Measurements from ENCODE around the gene TXNDC11. TPM values are rescaled to one million over a fixed set of nuclear protein-coding genes. Genes with fewer than 3 reads are reported as not detected.
"Not testable (repeated sequence)": the region's sequence is repeated elsewhere in the genome, so short reads cannot be mapped to it uniquely, and the experiment has no call there.

Gene TXNDC11
- 18.8 and 19.4 TPM in 2 replicates for total RNA-seq (2014; rRNA removed; shearing (Covaris generic))

GRCh38 chr16:11742536-11743307, at the start of gene TXNDC11:
Gene TXNDC11 (minus strand): TSS chr16:11742857. CDS start chr16:11742730, 127 bp downstream.
- DNase-seq, result peak; percentile 98
- peaks cover 4% of the 10 kb centered on the region; the same call in 1 of the 2 replicates for H3K36me3 ChIP-seq
- no peaks in the 10 kb centered on the region for H3K9me3 ChIP-seq (replicated peaks)

GRCh38 chr16:11791144-11791828, 48.6 kb upstream of the TXNDC11 start:
- no peak for DNase-seq
- H3K27ac ChIP-seq, result no peak overlapping the region
- peaks cover 16% of the 10 kb centered on the region for H3K4me1 ChIP-seq
- no peaks in the 10 kb centered on the region for H3K27me3 ChIP-seq
- H3K9me3 ChIP-seq (replicated peaks), result no peaks in the 10 kb centered on the region
- H3K36me3 ChIP-seq, result peaks cover 18% of the 10 kb centered on the region
- no peak overlapping the region for H3K4me3 ChIP-seq

More at GRCh38 chr16:11742536-11743307, at the start of gene TXNDC11:
- H3K4me3 ChIP-seq, result peak within 1 kb of the TSS; percentile 84
- H3K27ac ChIP-seq, result peak within 1 kb of the TSS; percentile 63
- H3K27me3 ChIP-seq, result no peaks in the 10 kb centered on the region
- H3K4me1 ChIP-seq, result peaks cover 9% of the 10 kb centered on the region

GRCh38 chr16:11788914-11789313, 46.3 kb upstream of the TXNDC11 start:
- no peaks in the 10 kb centered on the region for H3K27me3 ChIP-seq
- peaks cover 18% of the 10 kb centered on the region for H3K4me1 ChIP-seq
- peaks cover 5% of the 10 kb centered on the region; the same call in 1 of the 2 replicates for H3K36me3 ChIP-seq
- H3K27ac ChIP-seq, result no peak overlapping the region
- no peak overlapping the region for H3K4me3 ChIP-seq
- H3K9me3 ChIP-seq (replicated peaks), result no peaks in the 10 kb centered on the region
- no peak for DNase-seq

- DNase-seq; H3K27ac ChIP-seq; H3K36me3 ChIP-seq; H3K9me3 ChIP-seq (replicated peaks); H3K4me3 ChIP-seq; H3K27me3 ChIP-seq: not testable (repeated sequence)
- H3K4me1 ChIP-seq, result peaks cover 34% of the 10 kb centered on the region
Observed at GRCh38 chr16:11784980-11785599, 42.4 kb upstream of the TXNDC11 start.

GRCh38 chr16:11784381-11784780, 41.7 kb upstream of the TXNDC11 start:
- H3K27ac ChIP-seq; H3K27me3 ChIP-seq; H3K9me3 ChIP-seq (replicated peaks); H3K4me3 ChIP-seq; DNase-seq: not testable (repeated sequence)
- Histone ChIP-seq H3K36me3 (peaks cover 11% of the 10 kb centered on the region), H3K4me1 (peaks cover 34% of the 10 kb centered on the region)

- H3K4me1 ChIP-seq, result peaks cover 34% of the 10 kb centered on the region
Observed at GRCh38 chr16:11784038-11784369, 41.3 kb upstream of the TXNDC11 start.

GRCh38 chr16:11783319-11784037, 40.8 kb upstream of the TXNDC11 start:
- Histone ChIP-seq H3K9me3 (replicated peaks) (no peaks in the 10 kb centered on the region), H3K36me3 (peaks cover 18% of the 10 kb centered on the region), H3K4me3 (peak overlapping the region; percentile 2; the same call in 1 of the 2 replicates), H3K27me3 (no peaks in the 10 kb centered on the region), H3K4me1 (peaks cover 34% of the 10 kb centered on the region), H3K27ac (peak overlapping the region; percentile 95)
- DNase-seq, result no peak

More at GRCh38 chr16:11784038-11784369, 41.3 kb upstream of the TXNDC11 start:
- Histone ChIP-seq H3K27me3 (no peaks in the 10 kb centered on the region), H3K9me3 (replicated peaks) (no peaks in the 10 kb centered on the region), H3K27ac (peak overlapping the region; percentile 95), H3K36me3 (peaks cover 15% of the 10 kb centered on the region), H3K4me3 (no peak overlapping the region)
- DNase-seq, result no peak

GRCh38 chr16:11781773-11782172, 39.1 kb upstream of the TXNDC11 start:
- Histone ChIP-seq H3K36me3 (peaks cover 22% of the 10 kb centered on the region), H3K4me3 (peak overlapping the region; percentile 5), H3K27me3 (no peaks in the 10 kb centered on the region), H3K27ac (peak overlapping the region; percentile 95), H3K9me3 (replicated peaks) (no peaks in the 10 kb centered on the region), H3K4me1 (peaks cover 34% of the 10 kb centered on the region)
- peak; percentile 81 to 90 for DNase-seq

- peaks cover 34% of the 10 kb centered on the region for H3K4me1 ChIP-seq
- H3K4me3 ChIP-seq, result no peak overlapping the region
- DNase-seq, result peak in 1 of 2 experiments; percentile 51
- H3K27me3 ChIP-seq, result no peaks in the 10 kb centered on the region
- H3K36me3 ChIP-seq, result peaks cover 28% of the 10 kb centered on the region
- H3K9me3 ChIP-seq (replicated peaks), result no peaks in the 10 kb centered on the region
- H3K27ac ChIP-seq, result peak overlapping the region; percentile 95
Observed at GRCh38 chr16:11780991-11781680, 38.5 kb upstream of the TXNDC11 start.

GRCh38 chr16:11779074-11779473, 36.4 kb upstream of the TXNDC11 start:
- DNase-seq, result no peak
- Histone ChIP-seq H3K27me3 (no peaks in the 10 kb centered on the region), H3K4me1 (peaks cover 34% of the 10 kb centered on the region), H3K27ac (no peak overlapping the region), H3K9me3 (replicated peaks) (no peaks in the 10 kb centered on the region), H3K4me3 (no peak overlapping the region), H3K36me3 (peaks cover 42% of the 10 kb centered on the region)

GRCh38 chr16:11774065-11774626, 31.5 kb upstream of the TXNDC11 start:
- Histone ChIP-seq H3K4me3 (no peak overlapping the region), H3K9me3 (replicated peaks) (no peaks in the 10 kb centered on the region), H3K27ac (no peak overlapping the region), H3K27me3 (no peaks in the 10 kb centered on the region), H3K36me3 (peaks cover 62% of the 10 kb centered on the region), H3K4me1 (no peaks in the 10 kb centered on the region)
- no peak for DNase-seq

GRCh38 chr16:11768849-11769248, 26.2 kb upstream of the TXNDC11 start:
- Histone ChIP-seq H3K4me1 (no peaks in the 10 kb centered on the region), H3K36me3 (peaks cover 74% of the 10 kb centered on the region), H3K27ac (no peak overlapping the region), H3K27me3 (no peaks in the 10 kb centered on the region), H3K9me3 (replicated peaks) (no peaks in the 10 kb centered on the region), H3K4me3 (no peak overlapping the region)
- DNase-seq, result no peak

- H3K4me3 ChIP-seq, result no peak overlapping the region
- peaks cover 68% of the 10 kb centered on the region for H3K36me3 ChIP-seq
- H3K9me3 ChIP-seq (replicated peaks), result no peaks in the 10 kb centered on the region
- no peak for DNase-seq
- no peak overlapping the region for H3K27ac ChIP-seq
- no peaks in the 10 kb centered on the region for H3K27me3 ChIP-seq
- H3K4me1 ChIP-seq, result peaks cover 18% of the 10 kb centered on the region
Observed at GRCh38 chr16:11762431-11762830, 19.8 kb upstream of the TXNDC11 start.

- peaks cover 61% of the 10 kb centered on the region for H3K36me3 ChIP-seq
- no peaks in the 10 kb centered on the region for H3K9me3 ChIP-seq (replicated peaks)
Observed at GRCh38 chr16:11759997-11760396, 17.3 kb upstream of the TXNDC11 start.

More at GRCh38 chr16:11759997-11760396, 17.3 kb upstream of the TXNDC11 start:
- H3K4me1 ChIP-seq, result peaks cover 19% of the 10 kb centered on the region
- H3K4me3 ChIP-seq, result no peak overlapping the region
- DNase-seq, result no peak
- H3K27me3 ChIP-seq, result no peaks in the 10 kb centered on the region
- H3K27ac ChIP-seq, result no peak overlapping the region

Measured in SJCRH30 (cell line).